GM12878 (cell line): ENCODE data around the gene PPP5C. TPM values are rescaled to one million over a fixed set of nuclear protein-coding genes. Genes with fewer than 3 reads are reported as not detected.

Experiments used
- ATAC-seq: fragments of 200-7000 bp; cut with Tn5 transposase; 3 replicates; pipeline ENCODE4 v1.9.1; 2020; ENCODE audit warnings: mild to moderate bottlenecking, moderate library complexity
- BruUV-seq: library from RNA; stranded (reverse); fragments of 400-500 nt; replicated peaks from 2 replicates; lab custom pipeline; 2021; lab: Mats Ljungman, UMichigan
- CTCF ChIA-PET: fragments of 300-600 bp; sonication (Branson Sonifier 250); formaldehyde crosslinking; extraction: SDS; loops from one replicate; lab custom pipeline; 2021; ENCODE audit warnings: inconsistent platforms; lab: Yijun Ruan, JAX
- POLR2A ChIA-PET: fragments of 350-600 bp; formaldehyde crosslinking; extraction: SDS; loops from one replicate; lab custom pipeline; 2021; ENCODE audit warnings: inconsistent platforms; lab: Charles Lee
- RAD21 ChIA-PET: fragments of 300-600 bp; sonication (Branson Sonifier 250); formaldehyde crosslinking; loops from one replicate; lab custom pipeline; 2023; ENCODE audit warnings: antibody characterized with exemption; ENCODE audit not compliant: unreplicated experiment; lab: Charles Lee
- SMC1A ChIA-PET: fragments of 300-600 bp; sonication (Branson Sonifier 250); formaldehyde crosslinking; loops from one replicate; lab custom pipeline; 2023; ENCODE audit not compliant: unreplicated experiment, uncharacterized antibody; lab: Charles Lee
- DNase-seq: peaks from one replicate; pipeline ENCODE4 v3.0.0-alpha.2; 2011; ENCODE audit warnings: low read depth, low spot score
- FAIRE-seq: peaks from 3 replicates; lab custom pipeline; 2011; peaks lifted over from hg19 to GRCh38; lab: Jason Lieb, UNC
- H2AFZ ChIP-seq: 2 replicates; pipeline ENCODE4 v1.6.0; 2011; ENCODE audit warnings: low read depth, low read length, control low read depth; ENCODE audit not compliant: control insufficient read depth
- H3K27ac ChIP-seq: 2 replicates; pipeline ENCODE4 v1.5.1; 2011; ENCODE audit warnings: control low read depth; ENCODE audit not compliant: control insufficient read depth, insufficient read depth
- H3K27me3 ChIP-seq, 2 experiments: replicated peaks in 1 of 2; 2 replicates each; pipeline versions ENCODE4 v1.6.0 to v1.6.1; 2011; ENCODE audit warnings: low read length in 1 of 2; ENCODE audit not compliant: control insufficient read depth in 2 of 2, insufficient read depth in 2 of 2
- H3K36me3 ChIP-seq, 2 experiments: 2 replicates each; pipeline ENCODE4 v1.5.1; 2011; ENCODE audit warnings: low read length in 1 of 2; ENCODE audit not compliant: control insufficient read depth in 2 of 2, insufficient read depth in 2 of 2
- H3K4me1 ChIP-seq: 2 replicates; pipeline ENCODE4 v1.6.1; 2011; ENCODE audit warnings: mild to moderate bottlenecking, low read length, moderate library complexity, mixed read lengths; ENCODE audit not compliant: control insufficient read depth, insufficient read depth
- H3K4me2 ChIP-seq: 2 replicates; pipeline ENCODE4 v1.6.0; 2011; ENCODE audit warnings: control low read depth; ENCODE audit not compliant: control insufficient read depth, insufficient read depth
- H3K4me3 ChIP-seq: fragments of 200-600 bp; sonication (generic); 2 replicates; pipeline ENCODE4 v1.5.1; 2016
- H3K79me2 ChIP-seq: 2 replicates; pipeline ENCODE4 v1.6.0; 2011; ENCODE audit warnings: low read length; ENCODE audit not compliant: control insufficient read depth, insufficient read depth
- H3K9ac ChIP-seq: 2 replicates; pipeline ENCODE4 v1.8.0; 2011; ENCODE audit warnings: low read length, control low read depth, mixed read lengths; ENCODE audit not compliant: control insufficient read depth, insufficient read depth
- H3K9me3 ChIP-seq: replicated peaks from 3 replicates; pipeline ENCODE4 v1.5.1; 2011; ENCODE audit warnings: mild to moderate bottlenecking, low read length; ENCODE audit not compliant: control insufficient read depth, insufficient read depth
- H4K20me1 ChIP-seq: 2 replicates; pipeline ENCODE4 v1.6.0; 2011; ENCODE audit not compliant: control insufficient read depth, insufficient read depth
- CHD2 ChIP-seq: IDR thresholded peaks from 2 replicates; pipeline ENCODE4 v1.6.1; 2011; ENCODE audit warnings: low read depth, low read length, improper control_type of control experiment, borderline replicate concordance
- E4F1 ChIP-seq: fragments of 450-650 bp; IDR thresholded peaks from 2 replicates; pipeline ENCODE4 v1.6.1; 2018; ENCODE audit warnings: borderline replicate concordance, mild to moderate bottlenecking; ENCODE audit not compliant: partially characterized antibody
- MLLT1 ChIP-seq: fragments of 450-650 bp; IDR thresholded peaks from 2 replicates; pipeline ENCODE4 v1.6.1; 2016; ENCODE audit warnings: mild to moderate bottlenecking
- SUPT20H ChIP-seq: IDR thresholded peaks from 2 replicates; pipeline ENCODE4 v1.6.1; 2011; ENCODE audit warnings: low read depth, mild to moderate bottlenecking, low read length, moderate library complexity, borderline replicate concordance; ENCODE audit not compliant: control insufficient read depth
- YY1 ChIP-seq: IDR thresholded peaks from 2 replicates; pipeline ENCODE4 v1.6.1; 2011; ENCODE audit warnings: low read depth, mild to moderate bottlenecking, low read length
- WGBS: methylation state at CpG from one replicate; pipeline ENCODE4 v1.1.6; 2016; ENCODE audit warnings: low lambda C conversion rate; ENCODE audit not compliant: insufficient replicate concordance, insufficient coverage; ENCODE audit errors: missing lambda C conversion rate; 5-methylcytosine and 5-hydroxymethylcytosine counted together
- in situ Hi-C: fragments of 300-500 bp; cut with MboI; formaldehyde crosslinking; loops from 9 replicates; pipeline ENCODE4 v1.14.3; 2018; ENCODE audit warnings: mixed read lengths
- intact Hi-C: fragments of 100-400 bp; cut with micrococcal nuclease; formaldehyde crosslinking; loops from one replicate; pipeline ENCODE4 v1.14.2; 2022; ENCODE audit not compliant: unreplicated experiment
- polyA plus RNA-seq, 11 experiments: library from polyadenylated mRNA; depleted of rRNA in 4 of 11; unstranded in 6 of 11; stranded (reverse) in 5 of 11; fragments of >200 nt; fragmentation: Nextera tagmentation in 4 of 11; fragmentation: Illumina TruSeq in 1 of 11; extraction: Ambion mirVana in 4 of 11; extraction: Trizol in 1 of 11; gene quantifications; 1 replicate in 1 of 11; 2 replicates in 10 of 11; pipeline versions ENCODE4 v1.2.1 to v1.2.3, GENCODE V29; 2011 to 2016; ENCODE audit warnings: inconsistent platforms in 2 of 11, missing spikeins in 2 of 11, low read depth in 1 of 11
- total RNA-seq, 4 experiments: library from RNA; depleted of rRNA in 3 of 4; stranded (reverse); fragments of >200 nt in 3 of 4; fragmentation: Illumina TruSeq in 1 of 4; extraction: Trizol in 1 of 4; gene quantifications; 2 replicates each; pipeline versions ENCODE4 v1.2.1 to v1.2.3, GENCODE V29; 2013 to 2021

Gene PPP5C
- total and polyA plus RNA-seq, 10 of the 15 experiments (the other 5 are each of a cell fraction or from before 2014, with no cell fraction given), result 1.1 to 154 (median 94.5) TPM

GRCh38 chr19:46402725-46403124 is 55.8 kb downstream of the PPP5C start:
- WGBS, result 69% methylated on average over 11 of the region's 11 CpGs
- TF ChIP-seq SUPT20H, result no peak
- TF ChIP-seq E4F1, result no peak
- TF ChIP-seq CHD2, result no peak
- TF ChIP-seq YY1, result no peak
- TF ChIP-seq MLLT1, result no peak
- TF ChIP-seq, all 136 proteins: peak for 0
- H3K9ac ChIP-seq, result no peak overlapping the region
- intact Hi-C loops (loop anchor here (1.0 kb wide), 2 partner anchors 86 to 111 kb away; no protein-coding TSS in a partner anchor), in situ Hi-C loops (loop anchor here (5.0 kb wide), 1 partner anchor 85 kb away; no protein-coding TSS in a partner anchor)
- ChIA-PET RAD21 (interaction anchor here (0.5 to 1.2 kb wide), 2 partner anchors 89 to 1171 kb away, joined by 3 to 4 read pairs; no protein-coding TSS in a partner anchor), CTCF (interaction anchor here (0.6 to 4.6 kb wide), 8 partner anchors 86 to 148 kb away, joined by 3 to 19 read pairs (median 4); no protein-coding TSS in a partner anchor), POLR2A (no interaction called here), SMC1A (no interaction called here)
- no TSS peak for BruUV-seq
- no peaks in the 10 kb centered on the region for H3K4me1 ChIP-seq
- H3K27ac ChIP-seq, result no peak overlapping the region
- H3K9me3 ChIP-seq, result no peaks in the 10 kb centered on the region
- no peaks in the 10 kb centered on the region for H3K79me2 ChIP-seq
- DNase-seq, result no peak
- no peak overlapping the region for H2AFZ ChIP-seq
- H3K4me3 ChIP-seq, result no peak overlapping the region
- no peak overlapping the region for H3K4me2 ChIP-seq
- no peak for ATAC-seq
- H4K20me1 ChIP-seq, result no peaks in the 10 kb centered on the region
- H3K36me3 ChIP-seq, result no peaks in the 10 kb centered on the region
- no peak for FAIRE-seq
- peaks cover 0 to 3% of the 10 kb centered on the region in 2 experiments; a peak in 3 of 4 replicates for H3K27me3 ChIP-seq
